B cell (primary cell): ENCODE measurements around the gene RIMBP2.

Experiments
- EZH2 ChIP-seq: IDR thresholded peaks from 2 replicates; pipeline ENCODE4 v1.6.1; 2012; ENCODE audit warnings: borderline replicate concordance, low read depth, mild to moderate bottlenecking, moderate library complexity, low read length; ENCODE audit not compliant: insufficient read depth, poor library complexity, severe bottlenecking
- TF ChIP-seq, protein P1 (sequence below): fragments of 200-600 bp; IDR thresholded peaks from one replicate; pipeline ENCODE4 v1.8.0; 2022; ENCODE audit warnings: antibody characterized with exemption, mild to moderate bottlenecking

DNA sequence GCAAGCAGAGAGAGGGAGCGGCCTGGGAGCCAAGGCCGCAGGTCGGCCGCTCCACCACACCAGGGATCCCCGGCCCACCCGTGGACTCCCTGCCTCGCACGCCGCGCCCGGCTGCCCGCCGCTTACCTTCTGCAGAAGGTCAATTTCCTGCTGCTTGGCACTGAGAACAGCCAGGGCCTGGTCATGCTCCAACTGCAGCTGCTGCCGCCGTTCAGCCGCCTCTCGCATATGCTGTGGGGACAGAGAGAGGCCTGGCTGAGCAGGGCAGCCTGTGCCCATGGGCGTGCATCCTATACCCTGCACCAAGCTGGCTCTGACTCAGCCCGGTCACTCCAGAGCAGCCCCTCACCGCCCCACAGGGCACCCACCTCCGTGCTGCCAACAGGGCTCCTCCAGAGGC lies 237.3 kb downstream of the RIMBP2 start:
- TF ChIP-seq, protein P1, sequence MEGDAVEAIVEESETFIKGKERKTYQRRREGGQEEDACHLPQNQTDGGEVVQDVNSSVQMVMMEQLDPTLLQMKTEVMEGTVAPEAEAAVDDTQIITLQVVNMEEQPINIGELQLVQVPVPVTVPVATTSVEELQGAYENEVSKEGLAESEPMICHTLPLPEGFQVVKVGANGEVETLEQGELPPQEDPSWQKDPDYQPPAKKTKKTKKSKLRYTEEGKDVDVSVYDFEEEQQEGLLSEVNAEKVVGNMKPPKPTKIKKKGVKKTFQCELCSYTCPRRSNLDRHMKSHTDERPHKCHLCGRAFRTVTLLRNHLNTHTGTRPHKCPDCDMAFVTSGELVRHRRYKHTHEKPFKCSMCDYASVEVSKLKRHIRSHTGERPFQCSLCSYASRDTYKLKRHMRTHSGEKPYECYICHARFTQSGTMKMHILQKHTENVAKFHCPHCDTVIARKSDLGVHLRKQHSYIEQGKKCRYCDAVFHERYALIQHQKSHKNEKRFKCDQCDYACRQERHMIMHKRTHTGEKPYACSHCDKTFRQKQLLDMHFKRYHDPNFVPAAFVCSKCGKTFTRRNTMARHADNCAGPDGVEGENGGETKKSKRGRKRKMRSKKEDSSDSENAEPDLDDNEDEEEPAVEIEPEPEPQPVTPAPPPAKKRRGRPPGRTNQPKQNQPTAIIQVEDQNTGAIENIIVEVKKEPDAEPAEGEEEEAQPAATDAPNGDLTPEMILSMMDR: no peak
- no peak for TF ChIP-seq EZH2
